ENCODE data around the gene CCM2.

Gene CCM2

GRCh38 chr7:45073786-45074527, 74.0 kb downstream of the CCM2 start:
- H3K27me3 ChIP-seq (ENCODE audit: low read depth, low read length) = no peaks in the 10 kb centered on the region
- no peaks in the 10 kb centered on the region for H3K9me3 ChIP-seq (ENCODE audit: control insufficient read depth in 1 of 2, low read length in 2 of 2)
- H3K4me1 ChIP-seq (ENCODE audit: control insufficient read depth in 1 of 2, insufficient read depth in 2 of 2, low read length in 2 of 2) = no peaks in the 10 kb centered on the region
- no peak overlapping the region for H3K4me3 ChIP-seq (ENCODE audit: low read depth in 1 of 2, low read length in 2 of 2)
- peaks cover 52 to 90% of the 10 kb centered on the region in 2 donors for H3K36me3 ChIP-seq (ENCODE audit: control insufficient read depth in 1 of 2, insufficient read depth in 2 of 2, low read length in 2 of 2)
- H3K27ac ChIP-seq (ENCODE audit: low read length) = no peak overlapping the region

- Histone ChIP-seq H3K4me3 (ENCODE audit: low read depth in 1 of 2, low read length in 2 of 2) (no peak overlapping the region), H3K36me3 (ENCODE audit: control insufficient read depth in 1 of 2, insufficient read depth in 2 of 2, low read length in 2 of 2) (peaks cover 46 to 82% of the 10 kb centered on the region in 2 donors)
Observed at GRCh38 chr7:45074528-45075354, 74.7 kb downstream of the CCM2 start.

GRCh38 chr7:45075355-45075644, 75.3 kb downstream of the CCM2 start:
- Histone ChIP-seq H3K27me3 (ENCODE audit: low read depth, low read length) (no peaks in the 10 kb centered on the region), H3K27ac (ENCODE audit: low read length) (no peak overlapping the region), H3K36me3 (ENCODE audit: control insufficient read depth in 1 of 2, insufficient read depth in 2 of 2, low read length in 2 of 2) (peaks cover 44 to 76% of the 10 kb centered on the region in 2 donors), H3K4me1 (ENCODE audit: control insufficient read depth in 1 of 2, insufficient read depth in 2 of 2, low read length in 2 of 2) (no peaks in the 10 kb centered on the region), H3K9me3 (ENCODE audit: control insufficient read depth in 1 of 2, low read length in 2 of 2) (no peaks in the 10 kb centered on the region), H3K4me3 (ENCODE audit: low read depth in 1 of 2, low read length in 2 of 2) (no peak overlapping the region)

More at GRCh38 chr7:45074528-45075354, 74.7 kb downstream of the CCM2 start:
- Histone ChIP-seq H3K9me3 (ENCODE audit: control insufficient read depth in 1 of 2, low read length in 2 of 2) (no peaks in the 10 kb centered on the region), H3K4me1 (ENCODE audit: control insufficient read depth in 1 of 2, insufficient read depth in 2 of 2, low read length in 2 of 2) (no peaks in the 10 kb centered on the region), H3K27me3 (ENCODE audit: low read depth, low read length) (no peaks in the 10 kb centered on the region), H3K27ac (ENCODE audit: low read length) (no peak overlapping the region)

- Histone ChIP-seq H3K36me3 (ENCODE audit: control insufficient read depth in 1 of 2, insufficient read depth in 2 of 2, low read length in 2 of 2) (peaks cover 39 to 69% of the 10 kb centered on the region in 2 donors), H3K4me3 (ENCODE audit: low read depth in 1 of 2, low read length in 2 of 2) (no peak overlapping the region), H3K27me3 (ENCODE audit: low read depth, low read length) (no peaks in the 10 kb centered on the region), H3K4me1 (ENCODE audit: control insufficient read depth in 1 of 2, insufficient read depth in 2 of 2, low read length in 2 of 2) (no peaks in the 10 kb centered on the region), H3K27ac (ENCODE audit: low read length) (no peak overlapping the region), H3K9me3 (ENCODE audit: control insufficient read depth in 1 of 2, low read length in 2 of 2) (no peaks in the 10 kb centered on the region)
Observed at GRCh38 chr7:45075871-45076796, 76.1 kb downstream of the CCM2 start.

GRCh38 chr7:45076946-45077345, 76.9 kb downstream of the CCM2 start:
- no peak overlapping the region for H3K27ac ChIP-seq (ENCODE audit: low read length)
- no peaks in the 10 kb centered on the region for H3K4me1 ChIP-seq (ENCODE audit: control insufficient read depth in 1 of 2, insufficient read depth in 2 of 2, low read length in 2 of 2)
- no peaks in the 10 kb centered on the region for H3K27me3 ChIP-seq (ENCODE audit: low read depth, low read length)
- no peak overlapping the region for H3K4me3 ChIP-seq (ENCODE audit: low read depth in 1 of 2, low read length in 2 of 2)
- no peaks in the 10 kb centered on the region for H3K9me3 ChIP-seq (ENCODE audit: control insufficient read depth in 1 of 2, low read length in 2 of 2)
- peaks cover 31 to 61% of the 10 kb centered on the region in 2 donors for H3K36me3 ChIP-seq (ENCODE audit: control insufficient read depth in 1 of 2, insufficient read depth in 2 of 2, low read length in 2 of 2)

- H3K4me1 ChIP-seq (ENCODE audit: control insufficient read depth in 1 of 2, insufficient read depth in 2 of 2, low read length in 2 of 2) = no peaks in the 10 kb centered on the region
- H3K4me3 ChIP-seq (ENCODE audit: low read depth in 1 of 2, low read length in 2 of 2) = no peak overlapping the region
- H3K9me3 ChIP-seq (ENCODE audit: control insufficient read depth in 1 of 2, low read length in 2 of 2) = no peaks in the 10 kb centered on the region
- no peak overlapping the region for H3K27ac ChIP-seq (ENCODE audit: low read length)
- H3K27me3 ChIP-seq (ENCODE audit: low read depth, low read length) = no peaks in the 10 kb centered on the region
- peaks cover 25 to 55% of the 10 kb centered on the region in 2 donors for H3K36me3 ChIP-seq (ENCODE audit: control insufficient read depth in 1 of 2, insufficient read depth in 2 of 2, low read length in 2 of 2)
Observed at GRCh38 chr7:45077579-45077978, 77.6 kb downstream of the CCM2 start.

GRCh38 chr7:45078125-45078681, 78.2 kb downstream of the CCM2 start:
- no peak overlapping the region for H3K27ac ChIP-seq (ENCODE audit: low read length)
- H3K4me3 ChIP-seq (ENCODE audit: low read depth in 1 of 2, low read length in 2 of 2) = no peak overlapping the region
- H3K27me3 ChIP-seq (ENCODE audit: low read depth, low read length) = no peaks in the 10 kb centered on the region
- no peaks in the 10 kb centered on the region for H3K4me1 ChIP-seq (ENCODE audit: control insufficient read depth in 1 of 2, insufficient read depth in 2 of 2, low read length in 2 of 2)
- no peaks in the 10 kb centered on the region for H3K9me3 ChIP-seq (ENCODE audit: control insufficient read depth in 1 of 2, low read length in 2 of 2)
- H3K36me3 ChIP-seq (ENCODE audit: control insufficient read depth in 1 of 2, insufficient read depth in 2 of 2, low read length in 2 of 2) = peaks cover 24 to 49% of the 10 kb centered on the region in 2 donors

GRCh38 chr7:45080265-45080957, 80.4 kb downstream of the CCM2 start:
- Histone ChIP-seq H3K27ac (ENCODE audit: low read length) (no peak overlapping the region), H3K27me3 (ENCODE audit: low read depth, low read length) (no peaks in the 10 kb centered on the region), H3K9me3 (ENCODE audit: control insufficient read depth in 1 of 2, low read length in 2 of 2) (no peaks in the 10 kb centered on the region), H3K4me3 (ENCODE audit: low read depth in 1 of 2, low read length in 2 of 2) (no peak overlapping the region), H3K4me1 (ENCODE audit: control insufficient read depth in 1 of 2, insufficient read depth in 2 of 2, low read length in 2 of 2) (peaks cover 0 to 4% of the 10 kb centered on the region in 2 donors), H3K36me3 (ENCODE audit: control insufficient read depth in 1 of 2, insufficient read depth in 2 of 2, low read length in 2 of 2) (peaks cover 6 to 32% of the 10 kb centered on the region in 2 donors)

- no peaks in the 10 kb centered on the region for H3K9me3 ChIP-seq (ENCODE audit: control insufficient read depth in 1 of 2, low read length in 2 of 2)
- no peaks in the 10 kb centered on the region for H3K27me3 ChIP-seq (ENCODE audit: low read depth, low read length)
- H3K27ac ChIP-seq (ENCODE audit: low read length) = no peak overlapping the region
- peaks cover 0 to 4% of the 10 kb centered on the region in 2 donors for H3K4me1 ChIP-seq (ENCODE audit: control insufficient read depth in 1 of 2, insufficient read depth in 2 of 2, low read length in 2 of 2)
- peaks cover 6 to 25% of the 10 kb centered on the region in 2 donors for H3K36me3 ChIP-seq (ENCODE audit: control insufficient read depth in 1 of 2, insufficient read depth in 2 of 2, low read length in 2 of 2)
- H3K4me3 ChIP-seq (ENCODE audit: low read depth in 1 of 2, low read length in 2 of 2) = no peak overlapping the region
Observed at GRCh38 chr7:45080958-45081669, 81.1 kb downstream of the CCM2 start.

GRCh38 chr7:45081670-45081974, 81.6 kb downstream of the CCM2 start:
- Histone ChIP-seq H3K9me3 (ENCODE audit: control insufficient read depth in 1 of 2, low read length in 2 of 2) (no peaks in the 10 kb centered on the region), H3K4me3 (ENCODE audit: low read depth in 1 of 2, low read length in 2 of 2) (no peak overlapping the region), H3K4me1 (ENCODE audit: control insufficient read depth in 1 of 2, insufficient read depth in 2 of 2, low read length in 2 of 2) (peaks cover 0 to 4% of the 10 kb centered on the region in 2 donors), H3K27ac (ENCODE audit: low read length) (no peak overlapping the region), H3K36me3 (ENCODE audit: control insufficient read depth in 1 of 2, insufficient read depth in 2 of 2, low read length in 2 of 2) (peaks cover 6 to 20% of the 10 kb centered on the region in 2 donors), H3K27me3 (ENCODE audit: low read depth, low read length) (no peaks in the 10 kb centered on the region)
